GM12891 (cell line): ENCODE results near the gene GOLGA2.

ENCODE experiments used
- PAX5 ChIP-seq: IDR thresholded peaks from 2 replicates; pipeline ENCODE4 v1.6.1; 2011; ENCODE audit warnings: low read length, moderate library complexity, mild to moderate bottlenecking; ENCODE audit not compliant: insufficient read depth, severe bottlenecking
- POLR2A ChIP-seq: IDR thresholded peaks from 2 replicates; pipeline ENCODE4 v1.6.1; 2011; ENCODE audit warnings: low read depth, low read length, control low read depth
- POLR2AphosphoS5 ChIP-seq: IDR thresholded peaks from 2 replicates; pipeline ENCODE4 v1.6.1; 2011; ENCODE audit warnings: low read depth, low read length, control low read depth
- SPI1 ChIP-seq: IDR thresholded peaks from 2 replicates; pipeline ENCODE4 v1.6.1; 2011; ENCODE audit warnings: low read depth, low read length, control low read depth

DNA sequence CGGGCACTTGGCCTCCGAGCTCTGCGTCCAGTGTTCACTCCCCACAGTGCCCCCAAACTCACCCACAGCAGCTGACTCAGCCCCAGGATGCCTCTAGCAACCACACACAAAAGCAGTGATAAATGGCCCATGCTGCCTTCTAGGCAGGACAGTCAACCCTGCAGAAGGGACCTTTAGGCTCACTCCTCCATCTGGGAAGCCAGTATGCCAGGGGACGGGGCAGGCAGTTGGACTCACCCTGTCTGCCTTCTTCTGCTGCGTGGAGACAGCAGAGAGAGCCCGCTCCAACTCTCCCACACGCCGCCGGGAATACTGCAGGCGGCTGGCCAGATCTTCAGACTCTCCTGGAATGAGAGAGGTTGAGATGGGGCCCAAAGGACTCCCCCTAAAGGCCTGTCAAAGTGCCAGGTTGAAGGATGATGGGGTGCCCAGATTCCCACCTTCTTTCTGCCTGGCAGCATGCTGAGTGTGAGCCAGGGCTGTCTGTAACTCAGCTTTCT is 10.4 kb downstream of the GOLGA2 start:
- TF ChIP-seq POLR2A (no peak), POLR2AphosphoS5 (no peak), PAX5 (no peak), SPI1 (no peak)
